H9 (cell line): ENCODE results near the gene PLRG1. TPM values are rescaled to one million over a fixed set of nuclear protein-coding genes. Genes with fewer than 3 reads are reported as not detected.

Experiments
- DNase-seq: peaks from one replicate; pipeline ENCODE4 v3.0.0-alpha.2; 2017
- H2AFZ ChIP-seq: one replicate; pipeline ENCODE4 v1.6.1; 2013; ENCODE audit warnings: mild to moderate bottlenecking, low read length, control low read depth, moderate library complexity
- H2AK5ac ChIP-seq: 2 replicates; pipeline ENCODE4 v1.6.1; 2013; ENCODE audit warnings: low read length, control low read depth, mixed read lengths; ENCODE audit not compliant: insufficient read length
- H2BK120ac ChIP-seq: one replicate; pipeline ENCODE4 v1.6.1; 2013; ENCODE audit warnings: low read depth, mild to moderate bottlenecking, low read length, control low read depth, inconsistent platforms; ENCODE audit not compliant: poor library complexity, severe bottlenecking
- H2BK12ac ChIP-seq: 2 replicates; pipeline ENCODE4 v1.6.1; 2013; ENCODE audit warnings: low read length, control low read depth, mixed read lengths, low read depth; ENCODE audit not compliant: insufficient read length
- H2BK15ac ChIP-seq: 2 replicates; pipeline ENCODE4 v1.6.1; 2013; ENCODE audit warnings: low read depth, low read length, control low read depth
- H2BK20ac ChIP-seq: one replicate; pipeline ENCODE4 v1.6.1; 2013; ENCODE audit warnings: low read depth, mild to moderate bottlenecking, low read length, control low read depth, inconsistent platforms; ENCODE audit not compliant: poor library complexity, severe bottlenecking
- H2BK5ac ChIP-seq: 2 replicates; pipeline ENCODE4 v1.6.1; 2013; ENCODE audit warnings: low read length, control low read depth, mixed read lengths; ENCODE audit not compliant: insufficient read length
- H3K14ac ChIP-seq: 2 replicates; pipeline ENCODE4 v1.6.1; 2013; ENCODE audit warnings: low read length, control low read depth; ENCODE audit not compliant: insufficient read depth
- H3K18ac ChIP-seq: 2 replicates; pipeline ENCODE4 v1.6.1; 2013; ENCODE audit warnings: low read depth, mild to moderate bottlenecking, mixed read lengths, low read length, control low read depth; ENCODE audit not compliant: insufficient read length
- H3K23ac ChIP-seq: 2 replicates; pipeline ENCODE4 v1.6.1; 2013; ENCODE audit warnings: low read length, control low read depth, mixed read lengths, low read depth; ENCODE audit not compliant: insufficient read length
- H3K23me2 ChIP-seq: 2 replicates; pipeline ENCODE4 v1.6.1; 2013; ENCODE audit warnings: low read depth, mild to moderate bottlenecking, mixed read lengths, low read length, control low read depth; ENCODE audit not compliant: insufficient read length, poor library complexity, severe bottlenecking
- H3K27ac ChIP-seq: 2 replicates; pipeline ENCODE4 v1.5.1; 2013; ENCODE audit warnings: low read length, control low read depth, mixed read lengths, low read depth; ENCODE audit not compliant: insufficient read length
- H3K27me3 ChIP-seq: 2 replicates; pipeline ENCODE4 v1.6.1; 2013; ENCODE audit warnings: low read length, control low read depth, inconsistent platforms; ENCODE audit not compliant: insufficient read depth
- H3K4ac ChIP-seq: 2 replicates; pipeline ENCODE4 v1.6.1; 2013; ENCODE audit warnings: low read depth, mild to moderate bottlenecking, control low read depth, inconsistent platforms, low read length, moderate library complexity
- H3K4me1 ChIP-seq: 2 replicates; pipeline ENCODE4 v1.6.1; 2013; ENCODE audit warnings: low read length, control low read depth, inconsistent platforms; ENCODE audit not compliant: insufficient read depth
- H3K4me2 ChIP-seq: 2 replicates; pipeline ENCODE4 v1.6.1; 2013; ENCODE audit warnings: low read length, control low read depth, mixed read lengths; ENCODE audit not compliant: insufficient read length, insufficient read depth
- H3K56ac ChIP-seq: 2 replicates; pipeline ENCODE4 v1.6.1; 2013; ENCODE audit warnings: low read depth, mild to moderate bottlenecking, mixed read lengths, low read length, control low read depth; ENCODE audit not compliant: insufficient read length
- H3K79me1 ChIP-seq: 2 replicates; pipeline ENCODE4 v1.6.1; 2013; ENCODE audit warnings: low read depth, mild to moderate bottlenecking, moderate library complexity, low read length, control low read depth, inconsistent platforms; ENCODE audit not compliant: insufficient read depth, poor library complexity, severe bottlenecking
- H3K79me2 ChIP-seq: 2 replicates; pipeline ENCODE4 v1.6.1; 2013; ENCODE audit warnings: low read length, control low read depth, inconsistent platforms; ENCODE audit not compliant: insufficient read depth
- H3K9ac ChIP-seq: 2 replicates; pipeline ENCODE4 v1.6.1; 2013; ENCODE audit warnings: low read length, control low read depth, mixed read lengths; ENCODE audit not compliant: insufficient read length; ENCODE audit errors: extremely low read depth
- H3K9me3 ChIP-seq: one replicate; pipeline ENCODE4 v1.6.1; 2013; ENCODE audit warnings: low read depth, low read length, inconsistent platforms; ENCODE audit not compliant: control insufficient read depth
- H3T11ph ChIP-seq: one replicate; pipeline ENCODE4 v1.6.1; 2013; ENCODE audit warnings: mild to moderate bottlenecking, low read length, control low read depth, inconsistent platforms
- H4K20me1 ChIP-seq: one replicate; pipeline ENCODE4 v1.6.1; 2013; ENCODE audit not compliant: control insufficient read depth, insufficient read length, insufficient read depth
- H4K5ac ChIP-seq: 2 replicates; pipeline ENCODE4 v1.6.1; 2013; ENCODE audit warnings: low read depth, mild to moderate bottlenecking, mixed read lengths, low read length, control low read depth; ENCODE audit not compliant: insufficient read length
- H4K8ac ChIP-seq: replicated peaks from 2 replicates; pipeline ENCODE4 v1.6.1; 2013; ENCODE audit warnings: low read length, control low read depth, mixed read lengths, low read depth; ENCODE audit not compliant: insufficient read length
- H4K91ac ChIP-seq: 2 replicates; pipeline ENCODE4 v1.6.1; 2013; ENCODE audit warnings: low read depth, mild to moderate bottlenecking, moderate library complexity, mixed read lengths, low read length, control low read depth; ENCODE audit not compliant: insufficient read length
- H3K27ac Mint-ChIP-seq, 3 experiments: 2 replicates in 2 of 3; 3 replicates in 1 of 3; pipeline ENCODE4 v1.8.0; 2020 to 2021; ENCODE audit warnings: mixed read lengths in 3 of 3, mild to moderate bottlenecking in 1 of 3, moderate library complexity in 1 of 3
- H3K27me3 Mint-ChIP-seq: 2 replicates; pipeline ENCODE4 v1.8.0; 2021; ENCODE audit warnings: low read depth, mild to moderate bottlenecking, moderate library complexity, mixed read lengths
- H3K36me3 Mint-ChIP-seq, 3 experiments: 2 replicates in 2 of 3; 3 replicates in 1 of 3; pipeline ENCODE4 v1.8.0; 2020 to 2021; ENCODE audit warnings: low read depth in 3 of 3, mixed read lengths in 3 of 3; ENCODE audit not compliant: insufficient read depth in 1 of 3
- H3K4me1 Mint-ChIP-seq, 2 experiments: 2 replicates each; pipeline ENCODE4 v1.8.0; 2020; ENCODE audit warnings: mixed read lengths in 2 of 2
- H3K4me3 Mint-ChIP-seq, 2 experiments: 2 replicates in 1 of 2; 3 replicates in 1 of 2; pipeline ENCODE4 v1.8.0; 2020 to 2021; ENCODE audit warnings: mild to moderate bottlenecking in 2 of 2, mixed read lengths in 2 of 2, moderate library complexity in 1 of 2
- H3K9me3 Mint-ChIP-seq, 2 experiments: 2 replicates in 1 of 2; 3 replicates in 1 of 2; pipeline ENCODE4 v1.8.0; 2020; ENCODE audit warnings: mild to moderate bottlenecking in 2 of 2, mixed read lengths in 2 of 2, moderate library complexity in 1 of 2
- WGBS: extraction: QIAGEN DNeasy Blood & Tissue Kit; methylation state at CpG from one replicate; pipeline ENCODE4 v1.1.7; 2013; ENCODE audit warnings: missing lambda C conversion rate, low lambda C conversion rate, mixed read lengths; ENCODE audit not compliant: insufficient read length; ENCODE audit errors: extremely low coverage; 5-methylcytosine and 5-hydroxymethylcytosine counted together
- total RNA-seq: library from RNA; stranded (reverse); gene quantifications from 2 replicates; pipeline ENCODE4 v1.2.1, GENCODE V29; 2021
- TF ChIP-seq, protein P1 (sequence below): fragments of 200-600 bp; sonication (generic); conservative IDR thresholded peaks from 3 replicates; pipeline ENCODE4 v1.8.0; 2021; ENCODE audit warnings: antibody characterized with exemption, mild to moderate bottlenecking

Gene PLRG1
- total RNA-seq, 1 experiment from 2014 or later: 113 TPM

DNA sequence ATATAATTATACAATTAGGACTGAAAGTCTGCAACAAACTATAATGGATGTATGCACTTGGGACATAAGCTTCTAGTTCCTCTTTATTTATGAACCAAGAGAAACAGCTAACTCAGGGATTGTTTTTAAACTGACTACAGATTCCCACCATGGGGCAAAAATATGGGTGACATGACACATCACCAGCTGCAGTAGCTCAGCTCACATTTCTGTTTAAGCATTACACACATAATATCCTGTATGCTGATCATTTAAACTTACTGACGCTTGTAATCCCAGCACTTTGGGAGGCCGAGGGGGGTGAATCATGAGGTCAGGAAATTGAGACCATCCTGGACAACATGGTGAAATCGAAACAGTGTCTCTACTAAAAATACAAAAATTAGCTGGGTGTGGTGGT is 24.1 kb upstream of the PLRG1 start:
- DNase-seq: no peak
- Mint-ChIP-seq H3K27me3 (no peaks in the 10 kb centered on the region), H3K4me1 (no peaks in the 10 kb centered on the region), H3K27ac (no peak overlapping the region), H3K4me3 (no peak overlapping the region), H3K9me3 (no peaks in the 10 kb centered on the region), H3K36me3 (no peaks in the 10 kb centered on the region)
- no peak overlapping the region for H3K4me2 ChIP-seq
- H4K8ac ChIP-seq: no peak overlapping the region
- H3K79me1 ChIP-seq: no peaks in the 10 kb centered on the region
- no CpG with 5 or more reads among the region's 3 CpGs for WGBS
- H2BK120ac ChIP-seq: no peak overlapping the region
- no peaks in the 10 kb centered on the region for H3K4me1 ChIP-seq
- no peaks in the 10 kb centered on the region for H3K27me3 ChIP-seq
- no peak overlapping the region for H2AFZ ChIP-seq
- H3K79me2 ChIP-seq: no peaks in the 10 kb centered on the region
- no peak overlapping the region for H4K91ac ChIP-seq
- H4K20me1 ChIP-seq: no peaks in the 10 kb centered on the region
- H3K27ac ChIP-seq: no peak overlapping the region
- TF ChIP-seq, protein P1, sequence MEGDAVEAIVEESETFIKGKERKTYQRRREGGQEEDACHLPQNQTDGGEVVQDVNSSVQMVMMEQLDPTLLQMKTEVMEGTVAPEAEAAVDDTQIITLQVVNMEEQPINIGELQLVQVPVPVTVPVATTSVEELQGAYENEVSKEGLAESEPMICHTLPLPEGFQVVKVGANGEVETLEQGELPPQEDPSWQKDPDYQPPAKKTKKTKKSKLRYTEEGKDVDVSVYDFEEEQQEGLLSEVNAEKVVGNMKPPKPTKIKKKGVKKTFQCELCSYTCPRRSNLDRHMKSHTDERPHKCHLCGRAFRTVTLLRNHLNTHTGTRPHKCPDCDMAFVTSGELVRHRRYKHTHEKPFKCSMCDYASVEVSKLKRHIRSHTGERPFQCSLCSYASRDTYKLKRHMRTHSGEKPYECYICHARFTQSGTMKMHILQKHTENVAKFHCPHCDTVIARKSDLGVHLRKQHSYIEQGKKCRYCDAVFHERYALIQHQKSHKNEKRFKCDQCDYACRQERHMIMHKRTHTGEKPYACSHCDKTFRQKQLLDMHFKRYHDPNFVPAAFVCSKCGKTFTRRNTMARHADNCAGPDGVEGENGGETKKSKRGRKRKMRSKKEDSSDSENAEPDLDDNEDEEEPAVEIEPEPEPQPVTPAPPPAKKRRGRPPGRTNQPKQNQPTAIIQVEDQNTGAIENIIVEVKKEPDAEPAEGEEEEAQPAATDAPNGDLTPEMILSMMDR: no peak
- H3K14ac ChIP-seq: no peak overlapping the region
- H2BK15ac ChIP-seq: no peak overlapping the region
- no peaks in the 10 kb centered on the region for H3K23me2 ChIP-seq
- H3K18ac ChIP-seq: no peak overlapping the region
- no peak overlapping the region for H3K9ac ChIP-seq
- H4K5ac ChIP-seq: no peak overlapping the region
- no peak overlapping the region for H2AK5ac ChIP-seq
- H3K23ac ChIP-seq: no peak overlapping the region
- no peak overlapping the region for H2BK12ac ChIP-seq
- no peak overlapping the region for H3T11ph ChIP-seq
- H3K4ac ChIP-seq: no peak overlapping the region
- no peaks in the 10 kb centered on the region for H3K9me3 ChIP-seq
- no peak overlapping the region for H3K56ac ChIP-seq
- H2BK20ac ChIP-seq: no peak overlapping the region
- no peak overlapping the region for H2BK5ac ChIP-seq
